Activated T-helper 9 cell treated with anti-CD3 and anti-CD28 coated beads, Interleukin-2, amount 50 U/mL, for 16 hours (primary cell): ENCODE measurements around the gene CFAP77.
"Not testable (repeated sequence)": the region's sequence is repeated elsewhere in the genome, so short reads cannot be mapped to it uniquely, and the experiment has no call there.

ENCODE experiments used
- DNase-seq: peaks from one replicate; pipeline ENCODE4 v3.0.0-alpha.2; 2020; ENCODE audit warnings: low read depth

The CFAP77 gene

GRCh38 chr9:132409828-132410528 is at the start of gene CFAP77:
CFAP77 (plus strand) TSS chr9:132410211; CDS start chr9:132410272, 61 bp downstream.
- peak; percentile 19 for DNase-seq

- DNase-seq, result no peak
Measured at GRCh38 chr9:132364068-132364467, 45.9 kb upstream of the CFAP77 start.

DNA sequence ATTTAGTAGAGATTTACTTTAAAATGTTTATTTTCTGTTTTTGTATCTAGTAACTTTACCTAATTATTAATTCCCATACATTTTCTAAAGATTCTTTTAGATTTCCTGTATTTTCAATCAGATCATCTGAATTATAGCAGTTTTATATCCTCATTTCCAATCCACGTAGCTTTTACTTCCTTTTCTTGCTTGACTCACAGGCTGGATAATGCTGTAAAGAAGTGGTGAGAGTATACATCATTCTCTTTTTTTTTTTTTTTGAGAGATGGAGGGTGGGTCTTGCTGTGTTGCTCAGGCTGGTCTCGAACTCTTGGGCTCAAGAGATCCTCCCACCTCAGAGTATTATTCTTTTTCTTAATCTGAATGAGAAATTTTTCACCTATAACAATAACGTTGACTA is 44.0 kb upstream of the CFAP77 start:
- DNase-seq, result no peak

GRCh38 chr9:132366481-132366880 is 43.5 kb upstream of the CFAP77 start:
- no peak for DNase-seq

GRCh38 chr9:132367613-132368313 is 42.2 kb upstream of the CFAP77 start:
- no peak for DNase-seq

GRCh38 chr9:132369421-132369820 is 40.6 kb upstream of the CFAP77 start:
- no peak for DNase-seq

DNA sequence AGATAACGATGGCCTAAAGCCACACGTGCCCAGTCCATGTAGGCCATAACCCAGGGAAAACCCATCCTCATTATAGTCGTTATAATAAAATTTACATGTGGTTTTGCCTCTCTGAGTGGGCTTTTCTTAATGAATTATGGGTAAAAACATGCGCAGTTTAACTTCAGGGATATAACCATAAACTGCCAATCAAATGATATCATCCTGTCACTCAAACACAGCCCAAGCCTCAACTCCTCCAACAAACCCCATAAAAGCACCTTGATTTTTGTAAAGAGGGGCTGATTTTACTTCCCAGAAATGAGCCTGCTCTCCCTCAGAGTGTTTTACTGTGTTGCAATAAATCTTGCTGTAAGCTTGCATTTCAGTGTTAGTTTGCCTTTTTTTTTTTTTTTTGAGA is 39.4 kb upstream of the CFAP77 start:
- DNase-seq, result no peak

GRCh38 chr9:132372177-132373095 is 37.6 kb upstream of the CFAP77 start:
- DNase-seq, result no peak

GRCh38 chr9:132377769-132378168 is 32.2 kb upstream of the CFAP77 start:
- DNase-seq, result not testable (repeated sequence)

DNA sequence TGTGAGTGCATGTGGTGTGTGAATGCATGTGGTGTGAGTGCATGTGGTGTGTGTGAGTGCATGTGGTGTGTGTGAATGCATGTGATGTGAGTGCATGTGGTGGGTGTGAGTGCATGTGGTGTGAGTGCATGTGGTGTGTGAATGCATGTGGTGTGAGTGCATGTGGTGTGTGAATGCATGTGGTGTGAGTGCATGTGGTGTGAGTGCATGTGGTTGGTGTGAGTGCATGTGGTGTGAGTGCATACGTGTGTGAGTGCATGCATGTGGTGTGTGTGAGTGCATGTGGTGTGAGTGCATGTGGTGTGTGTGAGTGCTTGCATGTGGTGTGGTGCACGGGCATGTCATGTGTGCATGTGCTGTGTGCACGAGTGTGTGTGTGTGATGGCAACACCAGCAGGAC is 31.6 kb upstream of the CFAP77 start:
- not testable (repeated sequence) for DNase-seq

- no peak for DNase-seq
Measured at GRCh38 chr9:132381966-132382541, 28.0 kb upstream of the CFAP77 start.

DNA sequence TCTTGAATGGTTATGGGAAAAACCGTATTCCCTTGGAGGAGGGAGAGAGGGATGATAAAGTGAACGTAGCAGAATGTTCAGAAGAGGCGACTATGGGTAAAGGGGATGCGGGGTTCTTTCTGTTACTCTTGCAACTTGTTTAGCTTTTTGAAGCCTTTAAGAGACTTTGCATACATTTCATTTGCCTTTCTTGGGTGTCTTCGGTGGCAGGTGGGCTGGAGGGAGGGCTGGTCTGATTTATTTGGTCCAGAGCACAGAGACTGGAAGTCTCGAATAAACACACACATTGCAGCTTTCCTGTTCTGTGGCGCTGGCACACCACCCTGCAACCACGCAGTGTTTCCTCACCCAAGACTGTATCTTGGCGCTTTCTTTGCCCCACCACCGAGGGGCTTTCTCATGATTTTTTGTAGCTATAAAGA is 26.5 kb upstream of the CFAP77 start:
- no peak for DNase-seq

DNA sequence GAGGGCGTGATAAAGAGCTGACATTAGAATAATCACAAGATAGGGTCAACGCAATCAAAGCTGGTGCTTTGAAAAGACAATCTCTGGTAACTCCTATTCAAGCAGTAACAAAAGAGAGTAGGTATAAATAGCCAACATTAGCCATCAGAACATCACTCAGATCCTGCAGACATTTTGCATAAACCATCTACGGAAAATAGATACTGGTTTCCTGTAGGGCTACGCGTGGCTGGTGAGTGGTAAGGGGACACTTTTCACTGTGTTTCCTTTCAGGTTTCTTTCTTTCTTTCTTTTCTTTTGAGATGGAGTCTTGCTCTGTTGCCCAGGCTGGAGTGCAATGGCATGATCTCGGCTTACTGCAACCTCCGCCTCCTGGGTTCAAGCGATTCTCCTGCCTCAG is 25.6 kb upstream of the CFAP77 start:
- DNase-seq, result no peak

- no peak for DNase-seq
Measured at GRCh38 chr9:132387133-132387532, 22.9 kb upstream of the CFAP77 start.

- DNase-seq, result no peak
Measured at GRCh38 chr9:132390966-132391365, 19.0 kb upstream of the CFAP77 start.

- no peak for DNase-seq
Measured at GRCh38 chr9:132391449-132391848, 18.6 kb upstream of the CFAP77 start.

DNA sequence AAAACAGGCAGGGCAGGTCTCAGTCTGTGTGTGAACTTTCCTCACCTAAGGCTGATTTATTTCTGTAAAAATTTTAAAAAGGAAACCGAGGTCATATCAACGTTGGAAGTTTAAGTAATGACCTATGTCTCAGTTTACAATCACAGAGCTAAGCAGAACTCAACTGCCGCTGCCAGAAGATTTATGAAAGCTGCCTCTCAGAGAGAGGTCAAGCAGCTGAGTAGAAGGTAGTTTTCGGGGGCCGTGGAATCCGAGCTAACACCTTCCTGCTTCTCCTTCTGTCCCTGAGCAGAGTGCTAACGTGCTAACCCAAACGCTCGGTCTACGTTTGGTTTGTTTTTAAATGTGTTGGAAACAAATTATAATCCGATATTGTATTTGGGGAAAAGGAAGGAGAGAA is 14.5 kb upstream of the CFAP77 start:
- DNase-seq, result no peak

DNA sequence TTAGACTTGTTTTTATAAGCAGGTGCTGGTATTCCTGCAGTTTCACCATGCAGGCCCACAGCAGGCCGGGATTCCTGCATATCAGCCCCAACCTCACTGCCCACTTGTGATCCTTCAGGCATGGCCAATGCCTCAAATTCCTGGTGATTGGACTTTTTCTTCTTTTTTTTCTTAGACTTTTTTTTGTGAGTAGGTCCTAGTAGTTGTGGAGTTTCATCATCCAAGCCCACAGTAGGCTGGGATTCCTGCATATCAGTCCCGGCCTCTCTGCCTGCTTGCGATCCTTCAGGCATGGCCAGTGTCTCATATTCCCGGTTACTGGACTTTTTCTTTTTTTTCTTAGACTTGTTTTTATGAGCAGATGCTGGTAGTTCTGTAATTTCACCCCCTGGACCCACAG is 8.2 kb upstream of the CFAP77 start:
- DNase-seq, result no peak

- DNase-seq, result no peak
Measured at GRCh38 chr9:132404228-132404881, 5.7 kb upstream of the CFAP77 start.

DNA sequence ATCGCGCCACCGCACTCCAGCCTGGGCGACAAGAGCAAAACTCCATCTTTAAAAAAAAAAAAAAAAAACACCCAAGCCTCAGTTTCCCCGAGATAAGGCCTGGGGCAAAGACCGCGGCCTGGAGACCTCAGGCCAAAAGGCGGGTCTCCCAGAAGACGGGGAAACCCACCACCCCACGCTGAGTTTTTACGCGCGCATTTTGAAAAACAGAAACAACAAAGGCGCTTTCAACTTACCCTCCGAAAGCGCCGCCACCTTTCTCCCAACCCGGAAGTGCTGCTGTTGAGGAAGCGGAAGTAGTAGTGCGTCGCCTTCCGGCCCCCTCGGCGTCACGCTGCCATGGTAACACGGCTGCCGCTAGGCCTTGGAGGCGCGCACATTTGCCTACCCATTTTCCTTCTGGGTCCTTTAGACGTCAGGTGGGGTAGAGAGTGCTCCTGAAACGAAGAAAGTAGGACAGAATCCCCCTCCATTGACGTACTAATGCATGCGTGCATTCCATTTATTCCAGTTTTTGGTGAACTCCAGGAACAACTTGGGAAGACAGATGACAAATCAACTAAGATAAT is 3.4 kb upstream of the CFAP77 start, which contains the start of gene TTF1:
Gene TTF1 (minus strand): TSS at position 287 of the 569 bp plus-strand sequence. CDS start 4,019 bp downstream, outside the sequence.
- peak; percentile 90 for DNase-seq

DNA sequence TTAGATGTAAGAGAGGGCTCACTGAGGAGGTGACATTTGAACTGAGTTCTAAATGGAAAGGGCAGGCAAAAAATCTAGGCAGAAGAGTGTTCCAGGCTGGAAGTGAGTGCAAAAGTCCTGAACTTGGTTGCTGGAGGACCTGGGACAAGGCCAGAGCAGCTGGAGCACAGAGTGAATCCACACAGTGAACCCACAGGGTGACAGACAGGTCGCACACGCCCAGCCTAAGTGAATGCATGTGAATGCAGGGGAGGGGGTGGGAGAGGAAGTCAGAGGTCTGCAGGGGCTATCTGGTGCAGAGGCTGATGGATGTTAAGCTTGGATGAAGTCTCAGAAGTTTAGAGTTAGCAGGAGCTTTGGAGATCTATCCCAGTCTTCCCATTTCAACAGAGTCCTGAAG is 2.8 kb upstream of the CFAP77 start:
- DNase-seq, result no peak
